Tibial nerve (tissue), 4 donors: ENCODE data around the gene EIF4H. TPM values are rescaled to one million over a fixed set of nuclear protein-coding genes. Genes with fewer than 3 reads are reported as not detected.

ENCODE experiments used
- DNase-seq, 2 donors: peaks; one replicate each; pipeline ENCODE4 v3.0.0-alpha.2; 2019; ENCODE audit warnings: low spot score in 2 of 2
- H3K27ac ChIP-seq, 4 donors: fragments of 200-600 bp; sonication (generic) in 3 of 4; one replicate each; pipeline ENCODE4 v1.5.1; 2017 to 2019; ENCODE audit warnings: mild to moderate bottlenecking in 1 of 4
- H3K27me3 ChIP-seq, 2 donors: fragments of 200-600 bp; sonication (generic) in 1 of 2; one replicate each; pipeline versions ENCODE4 v1.5.1 to v1.6.0; 2017 to 2019
- H3K36me3 ChIP-seq, 3 donors: fragments of 200-600 bp; sonication (generic); one replicate each; pipeline ENCODE4 v1.5.1; 2018 to 2019
- H3K4me1 ChIP-seq, 4 donors: fragments of 200-600 bp; sonication (generic) in 3 of 4; one replicate each; pipeline ENCODE4 v1.5.1; 2017 to 2019
- H3K4me3 ChIP-seq, 4 donors: fragments of 200-600 bp; sonication (generic) in 3 of 4; one replicate each; pipeline ENCODE4 v1.5.1; 2017 to 2019; ENCODE audit warnings: mild to moderate bottlenecking in 1 of 4, moderate library complexity in 1 of 4
- H3K9me3 ChIP-seq, 4 donors: fragments of 200-600 bp; sonication (generic) in 3 of 4; one replicate each; pipeline ENCODE4 v1.5.1; 2017 to 2019
- EP300 ChIP-seq, 2 donors: sonication (generic); formaldehyde crosslinking; IDR thresholded peaks; one replicate each; pipeline ENCODE4 v1.6.1; 2017; ENCODE audit warnings: antibody characterized with exemption in 2 of 2, mild to moderate bottlenecking in 1 of 2
- POLR2A ChIP-seq, 2 donors: fragments of 450-650 bp; IDR thresholded peaks; one replicate each; pipeline ENCODE4 v1.6.1; 2017; ENCODE audit warnings: antibody characterized with exemption in 2 of 2, mild to moderate bottlenecking in 2 of 2, moderate library complexity in 2 of 2
- WGBS, 2 donors: methylation state at CpG; one replicate each; pipeline ENCODE4 v1.1.5; 2018; 5-methylcytosine and 5-hydroxymethylcytosine counted together
- total RNA-seq, 4 donors: library from RNA; depleted of rRNA; stranded (reverse); fragments of >200 nt; gene quantifications; one replicate each; pipeline ENCODE4 v1.1.0, GENCODE V29; 2016
- TF ChIP-seq, protein P1 (sequence below), 5 experiments: fragments of 200-600 bp in 3 of 5; fragments of 450-650 bp in 2 of 5; sonication (generic) in 3 of 5; IDR thresholded peaks; one replicate each; pipeline ENCODE4 v1.5.1; 2016 to 2019; ENCODE audit warnings: antibody characterized with exemption in 5 of 5, mild to moderate bottlenecking in 3 of 5, moderate library complexity in 2 of 5

Gene EIF4H
- total RNA-seq, 4 donors from 2014 or later = 184 to 211 (median 192) TPM

GRCh38 chr7:74181821-74182220 is 7.7 kb downstream of the EIF4H start:
- Histone ChIP-seq H3K27ac (peak overlapping the region in 1 of 4 donors; percentile 6), H3K4me1 (peaks cover 5 to 99% (median 78%) of the 10 kb centered on the region in 4 donors), H3K9me3 (no peaks in the 10 kb centered on the region), H3K4me3 (no peak overlapping the region), H3K36me3 (peaks cover 0 to 25% (median 0%) of the 10 kb centered on the region in 3 donors), H3K27me3 (no peaks in the 10 kb centered on the region)
- 60 to 69% methylated on average over 5 of the region's 5 CpGs for WGBS, 2 donors
- no peak for DNase-seq
- TF ChIP-seq EP300 (IDR thresholded peaks at IDR 0.05) (no peak), POLR2A (IDR thresholded peaks at IDR 0.05) (no peak)
- TF ChIP-seq, protein P1, sequence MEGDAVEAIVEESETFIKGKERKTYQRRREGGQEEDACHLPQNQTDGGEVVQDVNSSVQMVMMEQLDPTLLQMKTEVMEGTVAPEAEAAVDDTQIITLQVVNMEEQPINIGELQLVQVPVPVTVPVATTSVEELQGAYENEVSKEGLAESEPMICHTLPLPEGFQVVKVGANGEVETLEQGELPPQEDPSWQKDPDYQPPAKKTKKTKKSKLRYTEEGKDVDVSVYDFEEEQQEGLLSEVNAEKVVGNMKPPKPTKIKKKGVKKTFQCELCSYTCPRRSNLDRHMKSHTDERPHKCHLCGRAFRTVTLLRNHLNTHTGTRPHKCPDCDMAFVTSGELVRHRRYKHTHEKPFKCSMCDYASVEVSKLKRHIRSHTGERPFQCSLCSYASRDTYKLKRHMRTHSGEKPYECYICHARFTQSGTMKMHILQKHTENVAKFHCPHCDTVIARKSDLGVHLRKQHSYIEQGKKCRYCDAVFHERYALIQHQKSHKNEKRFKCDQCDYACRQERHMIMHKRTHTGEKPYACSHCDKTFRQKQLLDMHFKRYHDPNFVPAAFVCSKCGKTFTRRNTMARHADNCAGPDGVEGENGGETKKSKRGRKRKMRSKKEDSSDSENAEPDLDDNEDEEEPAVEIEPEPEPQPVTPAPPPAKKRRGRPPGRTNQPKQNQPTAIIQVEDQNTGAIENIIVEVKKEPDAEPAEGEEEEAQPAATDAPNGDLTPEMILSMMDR (IDR thresholded peaks at IDR 0.05) = no peak

DNA sequence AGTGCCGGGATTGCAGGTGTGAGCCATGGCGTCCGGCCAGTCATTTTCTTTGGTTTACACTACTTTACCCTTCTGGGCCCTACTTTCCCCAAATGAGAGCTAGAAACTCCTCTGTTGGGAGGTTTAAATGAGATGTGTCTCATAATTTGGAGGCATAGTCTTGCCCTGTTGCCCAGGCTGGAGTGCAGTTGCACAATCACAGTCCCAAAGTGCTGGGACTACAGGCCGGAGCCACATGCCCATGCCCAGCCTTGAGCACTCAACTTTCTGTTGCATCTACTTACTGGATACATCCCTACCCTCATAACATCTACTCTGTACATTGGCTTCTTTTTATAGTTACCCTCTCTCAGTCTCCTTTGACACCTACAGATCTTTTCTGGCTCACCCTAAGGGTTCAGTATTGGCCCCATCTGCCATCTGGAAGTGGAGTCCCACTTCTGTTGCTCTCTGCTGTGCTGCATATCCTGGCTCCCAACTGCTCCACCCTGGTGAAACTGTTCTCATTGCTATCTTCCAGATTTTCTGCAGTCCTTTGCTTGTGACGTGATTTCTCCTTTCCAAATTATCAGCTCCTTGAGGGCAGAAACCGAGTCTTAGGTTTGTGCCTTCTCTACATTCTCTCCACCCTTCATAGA is 8.4 kb downstream of the EIF4H start:
- no peak for DNase-seq
- Histone ChIP-seq H3K36me3 (peaks cover 0 to 25% (median 0%) of the 10 kb centered on the region in 3 donors), H3K4me3 (no peak overlapping the region), H3K27me3 (no peaks in the 10 kb centered on the region), H3K4me1 (peaks cover 5 to 99% (median 74%) of the 10 kb centered on the region in 4 donors), H3K27ac (peak overlapping the region in 1 of 4 donors; percentile 0), H3K9me3 (no peaks in the 10 kb centered on the region)
- WGBS, 2 donors = 74 to 84% methylated on average over 6 of the region's 6 CpGs
- no peak for TF ChIP-seq EP300 (IDR thresholded peaks at IDR 0.05)
- TF ChIP-seq, protein P1 (IDR thresholded peaks at IDR 0.05) = no peak
- no peak for TF ChIP-seq POLR2A (IDR thresholded peaks at IDR 0.05)

- Histone ChIP-seq H3K27me3 (no peaks in the 10 kb centered on the region), H3K27ac (peak overlapping the region in 1 of 4 donors; percentile 0), H3K4me3 (no peak overlapping the region), H3K9me3 (no peaks in the 10 kb centered on the region), H3K36me3 (peaks cover 0 to 26% (median 0%) of the 10 kb centered on the region in 3 donors), H3K4me1 (peaks cover 5 to 99% (median 68%) of the 10 kb centered on the region in 4 donors)
- TF ChIP-seq EP300 (IDR thresholded peaks at IDR 0.05) (no peak), POLR2A (IDR thresholded peaks at IDR 0.05) (no peak)
- TF ChIP-seq, protein P1 (IDR thresholded peaks at IDR 0.05) = no peak
- no peak for DNase-seq
- WGBS, 2 donors = 75 to 78% methylated on average over 3 of the region's 3 CpGs
Observed at GRCh38 chr7:74183142-74183541, 9.0 kb downstream of the EIF4H start.

DNA sequence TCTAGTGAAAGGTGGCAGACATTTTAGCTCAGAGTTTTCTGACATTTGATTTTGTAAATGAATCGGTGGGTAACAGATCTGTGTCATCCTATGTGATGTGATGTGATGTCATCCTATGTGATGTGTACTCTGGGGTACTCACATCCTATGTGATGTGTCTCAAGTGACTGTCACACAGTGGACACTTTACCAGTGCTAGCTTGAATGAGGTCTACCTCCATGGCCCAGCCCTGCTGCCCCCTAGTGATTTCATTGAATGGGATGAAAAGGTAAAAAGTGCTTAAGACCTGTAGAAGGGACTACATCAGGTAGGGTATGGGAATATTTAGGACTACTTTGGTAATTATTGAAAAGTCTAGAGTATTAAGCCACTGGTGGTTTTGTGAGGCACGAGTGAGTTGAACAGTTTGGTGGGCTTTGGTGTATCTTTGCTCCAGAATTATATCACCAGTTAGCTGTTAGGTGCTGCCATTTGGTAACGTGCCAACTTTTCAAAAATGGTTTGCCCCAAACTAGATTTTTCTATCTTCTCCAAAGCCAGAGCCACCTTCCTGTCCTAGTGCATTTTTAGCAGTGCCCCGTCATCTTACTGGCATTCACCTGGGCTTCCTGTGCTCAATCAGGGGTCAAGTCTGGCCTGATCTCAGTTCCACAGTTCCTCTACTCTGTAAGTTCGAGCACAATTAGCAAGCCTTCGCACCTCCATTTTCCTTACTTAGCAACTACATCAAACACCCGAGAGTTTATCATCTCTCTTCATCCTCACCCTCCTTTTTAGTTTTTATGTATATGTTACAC is 9.7 kb downstream of the EIF4H start:
- Histone ChIP-seq H3K9me3 (no peaks in the 10 kb centered on the region), H3K4me1 (peaks cover 5 to 99% (median 63%) of the 10 kb centered on the region in 4 donors), H3K36me3 (peaks cover 0 to 26% (median 0%) of the 10 kb centered on the region in 3 donors), H3K27me3 (no peaks in the 10 kb centered on the region), H3K27ac (no peak overlapping the region), H3K4me3 (no peak overlapping the region)
- TF ChIP-seq, protein P1 (IDR thresholded peaks at IDR 0.05) = no peak
- TF ChIP-seq POLR2A (IDR thresholded peaks at IDR 0.05) = no peak
- no peak for TF ChIP-seq EP300 (IDR thresholded peaks at IDR 0.05)
- 60 to 65% methylated on average over 7 of the region's 7 CpGs for WGBS, 2 donors
- no peak for DNase-seq

- Histone ChIP-seq H3K9me3 (no peaks in the 10 kb centered on the region), H3K27ac (peak overlapping the region in 2 of 4 donors; percentile 15 to 40), H3K36me3 (peaks cover 0 to 32% (median 0%) of the 10 kb centered on the region in 3 donors), H3K27me3 (no peaks in the 10 kb centered on the region), H3K4me1 (peaks cover 5 to 90% (median 56%) of the 10 kb centered on the region in 4 donors), H3K4me3 (no peak overlapping the region)
- no peak for DNase-seq
- WGBS, 2 donors = 81 to 88% methylated on average over 6 of the region's 6 CpGs
- TF ChIP-seq, protein P1 (IDR thresholded peaks at IDR 0.05) = no peak
- TF ChIP-seq EP300 (IDR thresholded peaks at IDR 0.05) (no peak), POLR2A (IDR thresholded peaks at IDR 0.05) (no peak)
Observed at GRCh38 chr7:74185016-74185415, 10.9 kb downstream of the EIF4H start.
